ENCODE results near the gene VOPP1. TPM values are rescaled to one million over a fixed set of nuclear protein-coding genes. Genes with fewer than 3 reads are reported as not detected.

Gene VOPP1
- total RNA-seq, 1 experiment from 2014 or later = 30.3 TPM

DNA sequence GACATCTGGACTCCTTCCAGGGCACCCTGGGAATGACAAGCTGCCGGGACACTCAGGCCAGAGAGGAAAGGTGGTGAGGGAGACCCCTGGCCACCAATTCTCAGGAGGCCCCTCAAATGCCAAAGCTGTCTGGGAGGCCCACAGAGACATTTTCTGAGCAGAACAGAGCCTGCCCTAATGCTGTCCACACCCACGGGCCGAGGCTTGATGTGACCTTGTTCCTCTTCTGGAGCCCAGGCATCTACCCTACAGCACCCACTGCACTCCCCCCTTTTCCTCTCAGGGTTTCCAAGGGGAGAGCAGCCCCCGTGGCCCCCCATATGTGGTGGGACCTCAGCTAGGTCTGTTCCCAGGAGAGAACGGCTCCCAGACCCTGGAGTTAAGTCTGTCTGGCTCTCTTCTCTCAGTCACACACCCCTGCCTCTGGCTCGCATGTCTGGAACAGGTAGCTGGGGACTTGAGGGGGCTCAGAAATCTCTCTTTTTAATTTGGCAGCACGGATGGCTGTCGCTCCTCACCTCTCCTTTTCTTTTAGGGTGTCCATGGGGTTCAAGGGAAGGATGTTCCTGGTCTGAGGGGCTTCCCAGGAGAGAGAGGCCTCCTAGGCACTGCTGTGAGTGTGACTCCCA is 16.8 kb upstream of the VOPP1 start:
- no peaks in the 10 kb centered on the region for H3K9me2 ChIP-seq (ENCODE audit: insufficient read depth)
- H3K9me3 ChIP-seq (ENCODE audit: control insufficient read depth in 1 of 2, insufficient read depth in 1 of 2, low read depth in 1 of 2, low read length in 2 of 2) = no peaks in the 10 kb centered on the region
- ChIA-PET POLR2A (no interaction called here), CTCF (no interaction called here), RAD21 (ENCODE audit: low non-redundant PET in 1 of 2, low total read pairs in 2 of 2, uncharacterized antibody in 2 of 2, unreplicated experiment in 2 of 2) (no interaction called here)
- no peaks in the 10 kb centered on the region for H4K20me1 ChIP-seq (ENCODE audit: insufficient read depth)
- no TSS peak for BruUV-seq (replicated peaks)
- DNase-seq (ENCODE audit: low read depth, low spot score) = no peak
- H3K4me2 ChIP-seq (ENCODE audit: low read length) = no peak overlapping the region
- intact Hi-C loops (cut with micrococcal nuclease) = no loop called here
- TF ChIP-seq, protein P1, sequence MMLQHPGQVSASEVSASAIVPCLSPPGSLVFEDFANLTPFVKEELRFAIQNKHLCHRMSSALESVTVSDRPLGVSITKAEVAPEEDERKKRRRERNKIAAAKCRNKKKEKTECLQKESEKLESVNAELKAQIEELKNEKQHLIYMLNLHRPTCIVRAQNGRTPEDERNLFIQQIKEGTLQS (IDR thresholded peaks at IDR 0.05) = no peak
- TF ChIP-seq, protein P2, sequence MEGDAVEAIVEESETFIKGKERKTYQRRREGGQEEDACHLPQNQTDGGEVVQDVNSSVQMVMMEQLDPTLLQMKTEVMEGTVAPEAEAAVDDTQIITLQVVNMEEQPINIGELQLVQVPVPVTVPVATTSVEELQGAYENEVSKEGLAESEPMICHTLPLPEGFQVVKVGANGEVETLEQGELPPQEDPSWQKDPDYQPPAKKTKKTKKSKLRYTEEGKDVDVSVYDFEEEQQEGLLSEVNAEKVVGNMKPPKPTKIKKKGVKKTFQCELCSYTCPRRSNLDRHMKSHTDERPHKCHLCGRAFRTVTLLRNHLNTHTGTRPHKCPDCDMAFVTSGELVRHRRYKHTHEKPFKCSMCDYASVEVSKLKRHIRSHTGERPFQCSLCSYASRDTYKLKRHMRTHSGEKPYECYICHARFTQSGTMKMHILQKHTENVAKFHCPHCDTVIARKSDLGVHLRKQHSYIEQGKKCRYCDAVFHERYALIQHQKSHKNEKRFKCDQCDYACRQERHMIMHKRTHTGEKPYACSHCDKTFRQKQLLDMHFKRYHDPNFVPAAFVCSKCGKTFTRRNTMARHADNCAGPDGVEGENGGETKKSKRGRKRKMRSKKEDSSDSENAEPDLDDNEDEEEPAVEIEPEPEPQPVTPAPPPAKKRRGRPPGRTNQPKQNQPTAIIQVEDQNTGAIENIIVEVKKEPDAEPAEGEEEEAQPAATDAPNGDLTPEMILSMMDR (IDR thresholded peaks at IDR 0.05 in 2 of 3, conservative IDR thresholded peaks at IDR 0.05 in 1 of 3; ENCODE audit: borderline replicate concordance in 1 of 3, insufficient read depth in 1 of 3, low read depth in 2 of 3, low read length in 2 of 3) = no peak
- TF ChIP-seq EZH2 (IDR thresholded peaks at IDR 0.05) = no peak
- TF ChIP-seq, protein P3, sequence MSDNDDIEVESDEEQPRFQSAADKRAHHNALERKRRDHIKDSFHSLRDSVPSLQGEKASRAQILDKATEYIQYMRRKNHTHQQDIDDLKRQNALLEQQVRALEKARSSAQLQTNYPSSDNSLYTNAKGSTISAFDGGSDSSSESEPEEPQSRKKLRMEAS (IDR thresholded peaks at IDR 0.05) = no peak
- no peak for TF ChIP-seq POLR2AphosphoS5 (IDR thresholded peaks at IDR 0.05; ENCODE audit: low read depth, low read length)
- TF ChIP-seq ZFX (IDR thresholded peaks at IDR 0.05) = no peak
- TF ChIP-seq SIN3A (IDR thresholded peaks at IDR 0.05; ENCODE audit: low read depth) = no peak
- no peak for TF ChIP-seq EZH2phosphoT487 (IDR thresholded peaks at IDR 0.05; ENCODE audit: borderline replicate concordance)
- no peak for TF ChIP-seq JUND (IDR thresholded peaks at IDR 0.05)
- TF ChIP-seq RAD21 (IDR thresholded peaks at IDR 0.05; ENCODE audit: low read depth) = no peak
- TF ChIP-seq EGR1 (IDR thresholded peaks at IDR 0.05; ENCODE audit: low read depth) = no peak
- TF ChIP-seq, protein P4, sequence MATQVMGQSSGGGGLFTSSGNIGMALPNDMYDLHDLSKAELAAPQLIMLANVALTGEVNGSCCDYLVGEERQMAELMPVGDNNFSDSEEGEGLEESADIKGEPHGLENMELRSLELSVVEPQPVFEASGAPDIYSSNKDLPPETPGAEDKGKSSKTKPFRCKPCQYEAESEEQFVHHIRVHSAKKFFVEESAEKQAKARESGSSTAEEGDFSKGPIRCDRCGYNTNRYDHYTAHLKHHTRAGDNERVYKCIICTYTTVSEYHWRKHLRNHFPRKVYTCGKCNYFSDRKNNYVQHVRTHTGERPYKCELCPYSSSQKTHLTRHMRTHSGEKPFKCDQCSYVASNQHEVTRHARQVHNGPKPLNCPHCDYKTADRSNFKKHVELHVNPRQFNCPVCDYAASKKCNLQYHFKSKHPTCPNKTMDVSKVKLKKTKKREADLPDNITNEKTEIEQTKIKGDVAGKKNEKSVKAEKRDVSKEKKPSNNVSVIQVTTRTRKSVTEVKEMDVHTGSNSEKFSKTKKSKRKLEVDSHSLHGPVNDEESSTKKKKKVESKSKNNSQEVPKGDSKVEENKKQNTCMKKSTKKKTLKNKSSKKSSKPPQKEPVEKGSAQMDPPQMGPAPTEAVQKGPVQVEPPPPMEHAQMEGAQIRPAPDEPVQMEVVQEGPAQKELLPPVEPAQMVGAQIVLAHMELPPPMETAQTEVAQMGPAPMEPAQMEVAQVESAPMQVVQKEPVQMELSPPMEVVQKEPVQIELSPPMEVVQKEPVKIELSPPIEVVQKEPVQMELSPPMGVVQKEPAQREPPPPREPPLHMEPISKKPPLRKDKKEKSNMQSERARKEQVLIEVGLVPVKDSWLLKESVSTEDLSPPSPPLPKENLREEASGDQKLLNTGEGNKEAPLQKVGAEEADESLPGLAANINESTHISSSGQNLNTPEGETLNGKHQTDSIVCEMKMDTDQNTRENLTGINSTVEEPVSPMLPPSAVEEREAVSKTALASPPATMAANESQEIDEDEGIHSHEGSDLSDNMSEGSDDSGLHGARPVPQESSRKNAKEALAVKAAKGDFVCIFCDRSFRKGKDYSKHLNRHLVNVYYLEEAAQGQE (IDR thresholded peaks at IDR 0.05; ENCODE audit: low read depth) = no peak
- no peak for TF ChIP-seq ELF1 (IDR thresholded peaks at IDR 0.05; ENCODE audit: borderline replicate concordance, low read depth)
- ATAC-seq = no peak
- H3K4me1 ChIP-seq (ENCODE audit: control insufficient read depth in 1 of 2, insufficient read depth in 2 of 2, low read length in 2 of 2) = peaks cover 5 to 13% of the 10 kb centered on the region in 2 experiments
- H2AFZ ChIP-seq (ENCODE audit: low read depth, low read length, poor library complexity, severe bottlenecking) = no peak overlapping the region
- no peak overlapping the region for H3K27ac ChIP-seq (ENCODE audit: low read depth, low read length)
- no peaks in the 10 kb centered on the region for H3K27me3 ChIP-seq (ENCODE audit: insufficient read depth, low read length)
- H3K79me2 ChIP-seq (ENCODE audit: insufficient read depth, low read length) = no peaks in the 10 kb centered on the region
- H3K36me3 ChIP-seq (ENCODE audit: control insufficient read depth in 1 of 2, insufficient read depth in 2 of 2, low read length in 2 of 2) = no peaks in the 10 kb centered on the region
- no peak overlapping the region for H3K9ac ChIP-seq (ENCODE audit: low read length)
- no peak overlapping the region for H3K4me3 ChIP-seq (replicated peaks in 1 of 2; ENCODE audit: low read depth in 1 of 2, low read length in 2 of 2)

Data from HCT116 (cell line).